ENCODE measurements around the gene MLST8. TPM values are rescaled to one million over a fixed set of nuclear protein-coding genes. Genes with fewer than 3 reads are reported as not detected.

MLST8 gene
- total RNA-seq, 2 donors from 2014 or later: 35.6 to 45.0 TPM

GRCh38 chr16:2226245-2226793 is 21.1 kb downstream of the MLST8 start:
- Histone ChIP-seq H3K4me1 (peaks cover 0 to 23% of the 10 kb centered on the region in 2 donors), H3K9me3 (no peaks in the 10 kb centered on the region), H3K27me3 (no peaks in the 10 kb centered on the region), H3K27ac (no peak overlapping the region), H3K4me3 (no peak overlapping the region), H3K36me3 (peaks cover 31% of the 10 kb centered on the region)
- DNase-seq (ENCODE audit: low spot score): no peak
- TF ChIP-seq CTCF (IDR thresholded peaks at IDR 0.05): no peak

GRCh38 chr16:2226918-2227317 is 21.7 kb downstream of the MLST8 start:
- H3K27me3 ChIP-seq: no peaks in the 10 kb centered on the region
- DNase-seq (ENCODE audit: low spot score): no peak
- no peak overlapping the region for H3K4me3 ChIP-seq
- H3K9me3 ChIP-seq: no peaks in the 10 kb centered on the region
- no peak for TF ChIP-seq CTCF (IDR thresholded peaks at IDR 0.05)
- H3K36me3 ChIP-seq: peaks cover 37% of the 10 kb centered on the region
- H3K27ac ChIP-seq: no peak overlapping the region
- peaks cover 0 to 23% of the 10 kb centered on the region in 2 donors for H3K4me1 ChIP-seq

GRCh38 chr16:2228161-2228824 is 23.0 kb downstream of the MLST8 start:
- no peak for TF ChIP-seq CTCF (IDR thresholded peaks at IDR 0.05)

GRCh38 chr16:2229091-2229490 is 23.8 kb downstream of the MLST8 start:
- DNase-seq (ENCODE audit: low spot score): no peak
- Histone ChIP-seq H3K9me3 (no peaks in the 10 kb centered on the region), H3K4me3 (no peak overlapping the region), H3K4me1 (peaks cover 0 to 18% of the 10 kb centered on the region in 2 donors), H3K27me3 (no peaks in the 10 kb centered on the region), H3K27ac (no peak overlapping the region), H3K36me3 (peaks cover 59% of the 10 kb centered on the region)
- no peak for TF ChIP-seq CTCF (IDR thresholded peaks at IDR 0.05)

More at GRCh38 chr16:2228161-2228824, 23.0 kb downstream of the MLST8 start:
- H3K27me3 ChIP-seq: no peaks in the 10 kb centered on the region
- peaks cover 0 to 20% of the 10 kb centered on the region in 2 donors for H3K4me1 ChIP-seq
- H3K9me3 ChIP-seq: no peaks in the 10 kb centered on the region
- DNase-seq (ENCODE audit: low spot score): no peak
- H3K4me3 ChIP-seq: no peak overlapping the region
- no peak overlapping the region for H3K27ac ChIP-seq
- peaks cover 51% of the 10 kb centered on the region for H3K36me3 ChIP-seq

- no peak overlapping the region for H3K27ac ChIP-seq
- DNase-seq (ENCODE audit: low spot score): no peak
- no peak for TF ChIP-seq CTCF (IDR thresholded peaks at IDR 0.05)
- H3K36me3 ChIP-seq: peaks cover 66% of the 10 kb centered on the region
- no peaks in the 10 kb centered on the region for H3K27me3 ChIP-seq
- no peaks in the 10 kb centered on the region for H3K9me3 ChIP-seq
- no peak overlapping the region for H3K4me3 ChIP-seq
- H3K4me1 ChIP-seq: peaks cover 0 to 12% of the 10 kb centered on the region in 2 donors
These were observed 24.5 kb downstream of the MLST8 start for GRCh38 chr16:2229632-2230250.
